GM08714 (cell line): ENCODE measurements around the gene SHMT1.
"Not testable (repeated sequence)": the region's sequence is repeated elsewhere in the genome, so short reads cannot be mapped to it uniquely, and the experiment has no call there.

Experiments used
- H3K4me3 ChIP-seq: fragments of 200-500 bp; sonication (Bioruptor generic); 2 replicates; pipeline ENCODE4 v1.5.1; 2014; ENCODE audit warnings: mild to moderate bottlenecking, low read length, inconsistent platforms
- ZNF274 ChIP-seq: IDR thresholded peaks from 2 replicates; pipeline ENCODE4 v1.6.1; 2012; ENCODE audit warnings: mild to moderate bottlenecking, low read depth, low read length

SHMT1 gene

GRCh38 chr17:18381953-18382245, 18.5 kb upstream of the SHMT1 start:
- H3K4me3 ChIP-seq, result no peak overlapping the region
- TF ChIP-seq ZNF274, result no peak

- no peak for TF ChIP-seq ZNF274
- no peak overlapping the region for H3K4me3 ChIP-seq
Observed at GRCh38 chr17:18381158-18381952, 18.0 kb upstream of the SHMT1 start.

- H3K4me3 ChIP-seq, result no peak overlapping the region
- no peak for TF ChIP-seq ZNF274
Observed at GRCh38 chr17:18380471-18381157, 17.3 kb upstream of the SHMT1 start.

- no peak for TF ChIP-seq ZNF274
- no peak overlapping the region for H3K4me3 ChIP-seq
Observed at GRCh38 chr17:18379246-18380146, 16.1 kb upstream of the SHMT1 start.

- H3K4me3 ChIP-seq, result not testable (repeated sequence)
Observed at GRCh38 chr17:18378614-18379013, 15.3 kb upstream of the SHMT1 start.

- no peak for TF ChIP-seq ZNF274
- H3K4me3 ChIP-seq, result no peak overlapping the region
Observed at GRCh38 chr17:18378205-18378505, 14.8 kb upstream of the SHMT1 start.

- no peak within 1 kb of the TSS for H3K4me3 ChIP-seq
- TF ChIP-seq ZNF274, result no peak
Observed at GRCh38 chr17:18377437-18378204, 14.3 kb upstream of the SHMT1 start, which contains the start of gene EVPLL. TSS of gene EVPLL (plus strand) at chr17:18377778. CDS start at chr17:18380938, 3,160 bp downstream.

GRCh38 chr17:18374216-18374615, 10.9 kb upstream of the SHMT1 start:
- TF ChIP-seq ZNF274, result no peak

GRCh38 chr17:18373181-18373580, 9.8 kb upstream of the SHMT1 start:
- not testable (repeated sequence) for H3K4me3 ChIP-seq

More at GRCh38 chr17:18374216-18374615, 10.9 kb upstream of the SHMT1 start:
- H3K4me3 ChIP-seq, result no peak overlapping the region

GRCh38 chr17:18371455-18371854, 8.1 kb upstream of the SHMT1 start:
- H3K4me3 ChIP-seq, result no peak overlapping the region
- TF ChIP-seq ZNF274, result no peak

- TF ChIP-seq ZNF274, result no peak
- no peak overlapping the region for H3K4me3 ChIP-seq
Observed at GRCh38 chr17:18370761-18371160, 7.4 kb upstream of the SHMT1 start.

GRCh38 chr17:18368946-18369345, 5.6 kb upstream of the SHMT1 start:
- no peak overlapping the region for H3K4me3 ChIP-seq
- TF ChIP-seq ZNF274, result no peak

- TF ChIP-seq ZNF274, result no peak
- no peak overlapping the region for H3K4me3 ChIP-seq
Observed at GRCh38 chr17:18364166-18364565, 816 bp upstream of the SHMT1 start.

- TF ChIP-seq ZNF274, result no peak
- peak overlapping the region; percentile 78 for H3K4me3 ChIP-seq
Observed at GRCh38 chr17:18362698-18363100, 651 bp downstream of the SHMT1 start.
